Smooth muscle cell (in vitro differentiated cells): ENCODE results near the gene DDX52. TPM values are rescaled to one million over a fixed set of nuclear protein-coding genes. Genes with fewer than 3 reads are reported as not detected.
"Not testable (repeated sequence)": the region's sequence is repeated elsewhere in the genome, so short reads cannot be mapped to it uniquely, and the experiment has no call there.

Experiments used
- DNase-seq: peaks from one replicate; lab custom pipeline; 2025; ENCODE audit not compliant: unreplicated experiment; lab: John Stamatoyannopoulos, UW
- H2AFZ ChIP-seq: fragments of 200-600 bp; sonication (generic); 2 replicates; pipeline ENCODE4 v1.6.0; 2016; ENCODE audit warnings: antibody characterized with exemption, low read depth, mild to moderate bottlenecking
- H3F3A ChIP-seq: fragments of 200-600 bp; sonication (generic); 2 replicates; pipeline ENCODE4 v1.6.0; 2017; ENCODE audit warnings: antibody characterized with exemption, low read depth
- H3K27ac ChIP-seq: fragments of 200-600 bp; sonication (generic); 2 replicates; pipeline ENCODE4 v1.5.1; 2016; ENCODE audit warnings: low read depth, mild to moderate bottlenecking
- H3K27me3 ChIP-seq: fragments of 200-600 bp; sonication (generic); 2 replicates; pipeline ENCODE4 v1.6.1; 2016; ENCODE audit warnings: low read depth, mild to moderate bottlenecking
- H3K36me3 ChIP-seq: fragments of 200-600 bp; sonication (generic); 2 replicates; pipeline ENCODE4 v1.5.1; 2016; ENCODE audit warnings: low read depth
- H3K4me1 ChIP-seq: fragments of 200-600 bp; sonication (generic); 2 replicates; pipeline ENCODE4 v1.5.1; 2016; ENCODE audit warnings: low read depth
- H3K4me2 ChIP-seq: fragments of 200-600 bp; sonication (generic); 2 replicates; pipeline ENCODE4 v1.6.0; 2016; ENCODE audit warnings: mild to moderate bottlenecking
- H3K4me3 ChIP-seq: fragments of 200-600 bp; sonication (generic); 2 replicates; pipeline ENCODE4 v1.5.1; 2016; ENCODE audit warnings: mild to moderate bottlenecking
- H3K79me2 ChIP-seq: fragments of 200-600 bp; sonication (generic); 2 replicates; pipeline ENCODE4 v1.6.0; 2016; ENCODE audit warnings: low read depth, mild to moderate bottlenecking
- H3K9ac ChIP-seq: fragments of 200-600 bp; sonication (generic); 2 replicates; pipeline ENCODE4 v1.6.0; 2016; ENCODE audit warnings: low read depth
- H3K9me3 ChIP-seq: fragments of 200-600 bp; sonication (generic); replicated peaks from 2 replicates; pipeline ENCODE4 v1.5.1; 2016; ENCODE audit warnings: low read depth
- H4K20me1 ChIP-seq: fragments of 200-600 bp; sonication (generic); 2 replicates; pipeline ENCODE4 v1.6.0; 2016; ENCODE audit warnings: low read depth
- WGBS: methylation state at CpG from one replicate; pipeline ENCODE4 v1.1.7; 2016; ENCODE audit warnings: low lambda C conversion rate; 5-methylcytosine and 5-hydroxymethylcytosine counted together
- polyA plus RNA-seq: library from polyadenylated mRNA; unstranded; fragments of >200 nt; fragmentation: Nextera tagmentation; extraction: Ambion mirVana; gene quantifications from 2 replicates; pipeline ENCODE4 v1.2.1, GENCODE V29; 2016
- total RNA-seq: library from RNA; depleted of rRNA; stranded (reverse); fragments of >200 nt; gene quantifications from 2 replicates; pipeline ENCODE4 v1.2.3, GENCODE V29; 2014
- TF ChIP-seq, protein P1 (sequence below): fragments of 200-600 bp; sonication (generic); IDR thresholded peaks from 2 replicates; pipeline ENCODE4 v1.5.1; 2017; ENCODE audit warnings: borderline replicate concordance, mild to moderate bottlenecking, antibody characterized with exemption; ENCODE audit not compliant: insufficient read depth, poor library complexity, severe bottlenecking

The DDX52 gene
- total and polyA plus RNA-seq, 2 experiments from 2014 or later, result 18.7 to 26.0 TPM

DNA sequence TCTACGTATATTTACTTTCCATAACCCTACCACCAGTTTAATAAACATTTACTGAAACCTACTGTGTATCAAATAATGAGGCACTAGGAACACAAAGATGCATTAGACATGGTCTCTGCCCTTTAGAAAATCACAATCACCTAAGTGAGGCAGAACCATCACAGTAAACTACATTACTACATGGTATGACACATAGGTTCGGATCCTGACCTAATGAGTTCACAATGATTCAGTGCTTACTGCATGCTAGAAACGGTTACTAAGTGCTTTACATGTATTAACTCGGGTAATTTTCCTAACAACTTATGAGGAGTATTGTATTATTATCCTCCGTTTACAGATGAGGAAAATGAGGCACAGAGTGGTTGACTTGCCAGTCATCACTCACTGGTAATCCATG, 28.9 kb downstream of the DDX52 start:
- no peak overlapping the region for H3K4me2 ChIP-seq
- H4K20me1 ChIP-seq, result no peaks in the 10 kb centered on the region
- peaks cover 13% of the 10 kb centered on the region for H3F3A ChIP-seq
- no peak overlapping the region for H3K4me3 ChIP-seq
- no peaks in the 10 kb centered on the region for H3K27me3 ChIP-seq
- H2AFZ ChIP-seq, result no peak overlapping the region
- H3K9ac ChIP-seq, result peak overlapping the region; percentile 71
- H3K27ac ChIP-seq, result peak overlapping the region; percentile 84
- H3K9me3 ChIP-seq, result no peaks in the 10 kb centered on the region
- TF ChIP-seq, protein P1, sequence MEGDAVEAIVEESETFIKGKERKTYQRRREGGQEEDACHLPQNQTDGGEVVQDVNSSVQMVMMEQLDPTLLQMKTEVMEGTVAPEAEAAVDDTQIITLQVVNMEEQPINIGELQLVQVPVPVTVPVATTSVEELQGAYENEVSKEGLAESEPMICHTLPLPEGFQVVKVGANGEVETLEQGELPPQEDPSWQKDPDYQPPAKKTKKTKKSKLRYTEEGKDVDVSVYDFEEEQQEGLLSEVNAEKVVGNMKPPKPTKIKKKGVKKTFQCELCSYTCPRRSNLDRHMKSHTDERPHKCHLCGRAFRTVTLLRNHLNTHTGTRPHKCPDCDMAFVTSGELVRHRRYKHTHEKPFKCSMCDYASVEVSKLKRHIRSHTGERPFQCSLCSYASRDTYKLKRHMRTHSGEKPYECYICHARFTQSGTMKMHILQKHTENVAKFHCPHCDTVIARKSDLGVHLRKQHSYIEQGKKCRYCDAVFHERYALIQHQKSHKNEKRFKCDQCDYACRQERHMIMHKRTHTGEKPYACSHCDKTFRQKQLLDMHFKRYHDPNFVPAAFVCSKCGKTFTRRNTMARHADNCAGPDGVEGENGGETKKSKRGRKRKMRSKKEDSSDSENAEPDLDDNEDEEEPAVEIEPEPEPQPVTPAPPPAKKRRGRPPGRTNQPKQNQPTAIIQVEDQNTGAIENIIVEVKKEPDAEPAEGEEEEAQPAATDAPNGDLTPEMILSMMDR, result no peak
- no peaks in the 10 kb centered on the region for H3K79me2 ChIP-seq
- H3K4me1 ChIP-seq, result peaks cover 3% of the 10 kb centered on the region
- peaks cover 9% of the 10 kb centered on the region for H3K36me3 ChIP-seq
- DNase-seq, result no peak
- WGBS, result 79% methylated on average over 5 of the region's 5 CpGs

DNA sequence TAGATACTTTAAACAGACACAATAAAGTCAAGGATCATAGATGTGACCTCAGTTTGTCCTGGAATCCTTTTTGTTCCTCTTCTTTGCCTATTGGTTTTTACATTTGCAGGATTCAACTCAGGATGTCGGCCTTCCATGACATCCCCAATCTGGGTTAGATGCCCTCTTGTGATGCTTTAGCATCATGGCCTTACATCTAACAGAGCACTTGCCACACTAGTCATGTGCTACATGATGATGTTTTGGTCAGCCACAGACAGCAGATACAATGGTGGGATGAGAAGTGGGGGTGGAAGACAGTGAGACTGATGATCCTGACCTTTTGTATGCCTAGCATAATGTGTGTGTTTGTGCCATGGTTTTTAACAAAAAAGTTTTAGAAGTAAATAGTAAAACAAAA, 32.3 kb downstream of the DDX52 start:
- Histone ChIP-seq H3K4me3 (no peak overlapping the region), H3K27me3 (no peaks in the 10 kb centered on the region), H2AFZ (no peak overlapping the region), H3K4me2 (no peak overlapping the region), H3K36me3 (no peaks in the 10 kb centered on the region), H3K27ac (peak overlapping the region; percentile 82), H4K20me1 (peaks cover 15% of the 10 kb centered on the region), H3K4me1 (peaks cover 22% of the 10 kb centered on the region), H3K9me3 (no peaks in the 10 kb centered on the region), H3F3A (peaks cover 16% of the 10 kb centered on the region), H3K79me2 (peaks cover 25% of the 10 kb centered on the region), H3K9ac (no peak overlapping the region)
- no peak for DNase-seq
- TF ChIP-seq, protein P1, result no peak
- WGBS, result 92% methylated on average over 1 of the region's 1 CpG

DNA sequence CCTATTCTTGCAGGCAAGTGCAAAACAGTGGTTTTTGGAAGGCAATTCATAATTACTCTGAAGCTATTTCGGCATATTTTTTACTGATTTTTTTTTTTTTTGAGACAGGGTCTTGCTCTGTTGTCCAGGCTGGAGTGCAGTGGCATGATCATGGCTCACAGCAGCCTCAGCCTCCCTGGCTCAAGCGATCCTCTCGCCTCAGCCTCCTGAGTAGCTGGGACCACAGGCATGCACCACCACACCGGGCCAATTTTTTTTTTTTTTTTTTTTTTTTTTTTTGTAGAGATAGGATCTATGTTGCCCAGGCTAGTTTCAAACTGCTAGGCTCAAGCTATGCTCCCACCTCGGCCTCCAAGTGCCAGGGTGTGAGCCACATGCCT, 33.2 kb downstream of the DDX52 start:
- WGBS, result 91% methylated on average over 5 of the region's 5 CpGs
- H3K36me3 ChIP-seq, DNase-seq, H3K27me3 ChIP-seq, H3K9me3 ChIP-seq: not testable (repeated sequence)
- Histone ChIP-seq H3K9ac (peak overlapping the region; percentile 88), H3F3A (peaks cover 16% of the 10 kb centered on the region), H3K27ac (peak overlapping the region; percentile 82), H3K4me1 (peaks cover 22% of the 10 kb centered on the region), H4K20me1 (peaks cover 24% of the 10 kb centered on the region), H3K4me3 (peak overlapping the region; percentile 93), H3K4me2 (peak overlapping the region; percentile 90), H2AFZ (peak overlapping the region; percentile 58), H3K79me2 (peaks cover 34% of the 10 kb centered on the region)

DNA sequence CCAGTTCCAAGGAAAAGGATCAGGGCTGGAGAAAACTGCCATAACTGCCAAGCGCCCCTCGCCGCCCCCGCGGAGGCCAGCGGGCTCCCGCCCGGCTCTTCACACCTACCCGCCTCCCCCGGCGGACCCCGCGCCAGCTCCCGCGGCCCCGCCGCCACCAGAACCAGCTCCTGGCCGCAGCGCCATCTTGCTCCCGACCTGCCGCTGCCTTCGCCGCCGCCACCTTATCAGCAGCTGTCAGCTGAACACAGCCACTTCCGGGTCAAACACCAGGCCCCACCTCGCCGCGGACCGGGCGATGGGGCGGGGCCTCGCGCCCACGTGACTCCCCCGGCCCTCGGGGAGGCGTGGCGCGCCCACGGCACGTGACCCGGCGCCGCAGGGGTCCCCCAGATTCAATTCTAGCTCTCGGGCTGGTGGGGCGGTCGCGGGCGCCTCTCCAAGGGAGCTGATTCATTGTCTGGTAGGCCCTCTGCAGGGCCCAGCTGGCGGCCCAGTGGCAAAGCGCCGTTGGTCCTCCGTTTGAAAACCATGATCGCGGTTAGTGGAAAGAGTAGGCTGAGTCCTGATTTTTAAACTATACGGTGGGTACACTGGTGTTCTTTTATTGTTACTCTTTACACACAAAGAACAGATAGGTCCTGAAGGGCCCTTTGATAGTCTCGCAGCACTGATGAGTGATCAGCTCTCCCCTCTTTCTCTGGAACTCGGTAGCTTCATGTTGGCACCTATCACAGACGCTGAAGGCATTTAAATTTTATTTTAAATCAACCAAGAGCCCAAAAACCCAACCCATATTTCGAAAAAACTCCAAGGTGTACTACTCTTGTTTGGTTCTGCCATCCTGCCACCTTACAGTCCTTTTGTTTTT, 33.8 kb downstream of the DDX52 start, which contains the start of gene SYNRG:
TSS of gene SYNRG (minus strand) at position 249 of the 871 bp plus-strand sequence. CDS start at position 186, 63 bp downstream.
- Histone ChIP-seq H3K36me3 (no peaks in the 10 kb centered on the region), H3K27ac (peak within 1 kb of the TSS; percentile 82), H3K4me2 (peak within 1 kb of the TSS; percentile 90), H3K9me3 (no peaks in the 10 kb centered on the region), H3K9ac (peak within 1 kb of the TSS; percentile 88), H3F3A (peaks cover 16% of the 10 kb centered on the region), H3K4me1 (peaks cover 22% of the 10 kb centered on the region), H4K20me1 (peaks cover 31% of the 10 kb centered on the region), H2AFZ (peak within 1 kb of the TSS; percentile 75), H3K4me3 (peak within 1 kb of the TSS; percentile 93), H3K79me2 (peaks cover 40% of the 10 kb centered on the region), H3K27me3 (no peaks in the 10 kb centered on the region)
- DNase-seq, result peak; percentile 92
- TF ChIP-seq, protein P1, result no peak
- WGBS, result 5% methylated on average over 36 of the region's 60 CpGs
